ENCODE measurements around the gene CXCL11.
"Not testable (repeated sequence)": the region's sequence is repeated elsewhere in the genome, so short reads cannot be mapped to it uniquely, and the experiment has no call there.

The CXCL11 gene

DNA sequence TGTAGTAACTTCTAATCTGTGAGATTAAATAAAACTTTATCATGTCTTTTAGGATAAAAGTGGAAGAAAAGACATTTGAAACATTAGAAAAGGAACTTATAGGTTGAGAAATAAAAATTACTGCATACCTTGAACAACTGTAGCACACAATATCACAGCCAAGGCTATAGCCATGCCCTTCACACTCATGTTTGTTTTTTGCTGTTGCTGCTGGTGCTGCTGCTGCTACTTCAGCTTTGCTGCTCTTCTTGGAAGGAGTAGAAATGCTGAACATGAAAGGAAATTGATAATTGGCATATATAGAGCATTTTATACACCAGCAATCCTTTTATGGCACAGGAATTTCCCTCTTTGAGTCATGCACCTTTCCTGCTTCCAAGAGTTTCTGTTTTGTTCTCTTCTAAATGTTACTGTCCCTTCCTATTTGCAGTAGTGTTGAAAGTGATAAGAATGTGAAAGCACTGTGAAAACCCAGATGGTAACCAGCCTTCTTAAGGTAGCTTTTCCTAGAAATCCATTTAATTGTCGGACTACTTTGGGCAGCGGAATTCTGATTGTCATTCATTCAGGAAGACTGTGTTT lies at the start of gene CXCL11:
TSS of gene CXCL11 (minus strand) at position 272 of the 582 bp plus-strand sequence. CDS start at position 189, 83 bp downstream.
- DNase-seq, result no peak

DNA sequence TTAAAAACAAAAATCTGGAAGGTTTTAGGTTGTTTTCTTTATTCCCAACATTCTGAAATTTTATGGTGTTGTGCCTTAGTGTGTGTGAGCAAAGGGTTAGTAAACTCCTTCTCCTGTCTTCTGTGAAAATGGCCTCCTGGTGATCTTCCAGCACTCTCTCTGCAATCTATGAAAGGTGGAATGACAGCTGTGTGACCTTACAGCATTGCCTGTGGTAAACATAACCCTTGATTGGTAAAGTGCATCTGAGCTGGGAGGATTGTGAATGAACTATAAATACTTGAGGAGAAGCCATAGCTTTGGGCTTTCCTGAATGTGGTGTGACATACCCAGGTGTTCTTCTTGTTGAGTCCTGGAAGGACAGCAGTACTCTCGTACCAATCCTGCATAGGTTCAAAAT lies 48.7 kb upstream of the CXCL11 start:
- no peak for DNase-seq

DNA sequence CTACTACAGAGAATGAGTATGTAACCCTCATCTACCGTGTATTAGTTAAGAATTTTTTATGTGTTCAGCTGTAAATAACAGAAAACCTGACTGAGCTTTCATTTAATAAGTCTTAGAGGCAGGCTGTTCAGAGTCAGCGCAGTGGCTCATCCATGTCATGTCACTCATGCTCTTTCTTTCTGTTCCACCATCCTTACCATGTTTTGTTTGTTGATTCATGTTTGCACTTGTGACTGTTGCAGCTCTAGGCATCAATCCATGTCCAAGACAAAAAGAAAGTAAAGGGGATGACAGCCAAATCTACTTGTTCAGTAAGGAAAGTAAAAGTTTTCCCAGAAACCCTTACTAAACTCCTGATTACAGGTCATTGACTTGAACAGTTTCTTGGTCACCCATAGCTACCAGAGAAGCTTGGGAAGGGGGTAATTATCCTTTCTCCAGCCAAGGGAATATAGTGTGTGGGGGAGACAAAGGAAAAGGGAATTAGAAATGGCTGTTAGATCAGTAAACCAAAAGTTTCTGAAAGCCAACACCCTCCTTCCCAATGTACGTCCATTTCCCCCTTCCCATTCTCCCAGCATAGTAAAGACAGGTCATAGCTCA lies 47.6 kb upstream of the CXCL11 start:
- no peak for DNase-seq

DNA sequence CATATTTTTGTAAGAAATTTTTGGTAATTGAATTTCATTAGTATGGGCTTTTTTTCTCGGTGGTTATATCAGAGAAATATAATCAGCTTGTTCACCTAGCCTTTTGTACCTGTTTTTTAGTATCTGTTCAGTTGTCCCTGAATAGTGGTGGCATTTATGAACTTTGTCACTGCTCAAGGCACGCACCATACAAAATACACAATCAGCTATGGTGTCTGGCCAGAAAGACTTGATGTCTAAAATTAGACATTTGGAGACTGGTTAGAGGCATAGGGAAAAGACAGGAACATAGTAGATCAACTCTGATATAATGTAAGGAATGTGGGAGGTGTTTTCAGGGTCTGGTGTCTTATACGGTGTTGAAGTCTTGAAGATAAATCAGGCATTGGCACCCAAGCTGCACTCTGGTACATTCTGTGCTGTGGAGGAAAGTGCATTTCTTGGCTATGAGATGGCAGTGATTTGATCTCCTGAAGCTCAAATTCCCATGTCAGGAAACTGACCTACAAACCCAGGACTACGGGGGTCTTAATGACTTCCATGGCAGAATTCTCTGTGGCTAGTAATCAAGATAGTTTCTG lies 42.3 kb upstream of the CXCL11 start:
- no peak for DNase-seq

DNA sequence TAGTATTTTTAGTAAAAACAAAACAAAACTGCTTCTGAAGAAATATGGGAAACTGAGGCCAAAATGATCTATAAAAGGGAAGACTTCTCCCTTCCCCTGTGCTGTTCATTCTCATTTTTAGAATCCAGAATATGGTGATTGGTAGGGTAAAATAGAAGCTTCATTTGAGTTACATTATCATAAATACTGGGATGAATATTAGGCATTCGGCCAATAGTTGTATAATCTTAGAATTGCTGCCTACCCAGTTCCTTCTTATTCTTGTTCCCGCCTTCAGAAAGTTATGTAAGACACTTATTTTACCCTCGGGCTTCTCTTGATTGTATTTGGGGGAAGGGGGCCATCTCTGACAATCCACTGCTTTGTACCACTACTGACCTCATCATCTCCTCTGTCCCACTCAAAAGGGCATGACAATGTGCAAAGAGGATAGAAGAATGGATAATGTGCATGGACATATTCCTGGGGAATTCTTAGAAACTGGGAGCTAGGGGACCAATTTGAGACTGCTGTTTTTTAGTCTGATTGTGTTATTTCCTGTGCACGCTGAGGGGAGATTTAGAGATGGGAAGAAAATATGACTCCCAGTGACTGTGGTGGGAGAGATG lies 39.2 kb upstream of the CXCL11 start:
- no peak for DNase-seq

DNA sequence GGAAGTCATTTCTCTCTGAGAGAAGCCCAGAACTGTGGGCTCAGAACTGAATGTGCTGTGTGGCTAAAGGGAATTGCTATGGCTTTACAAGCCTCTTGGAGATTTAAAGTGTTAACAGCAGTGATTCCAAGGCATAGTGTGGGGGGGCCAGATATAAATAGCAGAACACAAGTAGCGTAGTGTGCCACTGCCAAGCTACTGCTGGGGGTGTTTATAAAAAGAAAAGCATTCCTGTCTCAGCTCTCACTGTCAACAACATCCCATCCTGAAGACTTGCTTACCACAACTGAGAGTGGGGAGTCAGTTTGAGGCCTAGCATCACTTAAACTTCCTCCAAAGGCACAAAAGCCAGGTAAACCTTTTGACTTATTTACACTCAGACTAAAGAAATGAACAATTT lies 38.6 kb upstream of the CXCL11 start, which contains the start of gene ART3:
TSS of gene ART3 (plus strand) at position 242 of the 400 bp plus-strand sequence. CDS start 1,181 bp downstream, outside the sequence.
- no peak for DNase-seq

DNA sequence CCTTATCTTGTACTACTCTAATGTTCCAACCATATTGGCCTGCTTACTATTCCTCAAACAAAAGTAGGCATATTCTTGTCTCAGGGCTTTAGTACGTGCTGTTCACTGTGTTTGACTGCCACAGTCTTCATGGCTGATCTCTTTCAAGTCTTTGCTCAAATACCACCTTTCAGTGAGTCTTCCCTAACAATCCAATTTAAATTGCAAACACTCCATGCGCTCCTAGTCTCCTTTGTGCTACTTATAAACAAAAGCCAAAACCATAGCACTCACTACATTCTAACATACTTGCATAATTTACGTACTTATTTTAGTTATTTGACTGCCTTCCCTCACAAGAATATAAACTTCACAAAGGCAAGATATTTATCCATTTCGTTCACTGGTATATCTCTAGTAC lies 36.9 kb upstream of the CXCL11 start:
- DNase-seq, result no peak

DNA sequence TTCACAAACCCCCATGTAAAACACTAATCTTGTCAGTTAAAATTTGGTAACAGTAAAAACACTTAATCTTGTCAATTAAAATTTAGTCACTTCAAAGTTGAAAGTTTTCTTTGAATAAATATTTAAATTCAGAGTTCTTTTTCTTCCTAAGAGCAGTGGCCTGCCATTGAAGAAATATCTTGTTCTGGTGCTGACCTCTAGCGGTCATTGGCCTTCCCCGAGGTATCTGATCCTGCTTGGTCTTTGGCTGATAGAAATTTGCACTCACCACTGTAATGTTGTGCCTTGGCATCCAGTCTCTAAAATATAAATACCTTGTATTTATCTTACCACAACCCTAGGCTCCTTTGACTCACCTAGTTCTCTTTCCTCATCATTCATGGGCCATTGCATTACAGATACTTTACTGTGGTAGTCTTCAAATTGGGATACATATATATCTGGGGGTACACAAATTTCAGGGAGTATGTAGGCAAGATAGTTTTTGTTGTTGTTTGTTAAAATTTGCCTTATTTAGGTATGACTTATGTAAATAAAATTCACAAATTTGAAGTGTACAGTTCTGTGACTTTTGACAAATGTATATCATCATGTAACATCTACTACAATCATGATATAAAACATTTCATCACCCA lies 31.9 kb upstream of the CXCL11 start:
- peak; percentile 80 for DNase-seq

DNA sequence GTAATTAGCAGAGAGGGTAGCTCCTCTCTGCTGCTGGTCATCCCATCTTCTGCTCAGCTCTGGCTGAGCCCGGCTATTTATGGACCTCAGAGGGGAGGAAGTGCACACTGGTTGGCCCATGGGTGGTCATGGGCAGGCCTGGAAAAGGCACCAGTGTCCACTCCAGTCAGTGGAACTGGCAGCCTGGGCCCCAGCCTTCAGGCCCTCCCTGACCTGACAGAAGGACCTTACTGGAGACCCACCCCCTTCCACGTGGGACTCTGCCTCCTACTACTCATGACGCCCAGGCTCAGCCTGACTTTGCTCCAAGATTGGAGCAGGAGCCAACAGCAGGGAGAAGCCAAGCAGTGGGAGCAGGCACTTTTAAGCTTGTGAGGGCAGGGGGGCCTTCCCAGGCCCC lies 30.7 kb upstream of the CXCL11 start:
- no peak for DNase-seq

DNA sequence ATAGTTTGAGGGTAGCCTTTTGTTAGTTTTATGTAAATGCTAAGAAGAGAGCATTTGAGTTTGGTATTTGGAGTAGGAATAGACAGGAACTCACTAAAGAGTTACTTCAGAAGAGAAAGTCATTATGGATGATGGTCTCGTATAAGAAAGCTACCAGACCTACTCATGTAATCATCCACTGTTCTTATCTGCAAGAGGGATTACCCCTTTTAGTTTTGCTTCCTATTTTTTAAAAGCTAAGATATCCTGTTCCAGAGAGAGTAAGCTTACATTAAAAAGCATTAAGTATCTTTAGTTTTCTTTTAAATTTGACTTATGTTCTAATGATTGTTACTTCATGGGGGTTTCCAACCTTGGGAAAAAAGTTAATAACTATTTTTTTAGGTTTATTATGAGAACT lies 26.1 kb upstream of the CXCL11 start:
- DNase-seq, result no peak

DNA sequence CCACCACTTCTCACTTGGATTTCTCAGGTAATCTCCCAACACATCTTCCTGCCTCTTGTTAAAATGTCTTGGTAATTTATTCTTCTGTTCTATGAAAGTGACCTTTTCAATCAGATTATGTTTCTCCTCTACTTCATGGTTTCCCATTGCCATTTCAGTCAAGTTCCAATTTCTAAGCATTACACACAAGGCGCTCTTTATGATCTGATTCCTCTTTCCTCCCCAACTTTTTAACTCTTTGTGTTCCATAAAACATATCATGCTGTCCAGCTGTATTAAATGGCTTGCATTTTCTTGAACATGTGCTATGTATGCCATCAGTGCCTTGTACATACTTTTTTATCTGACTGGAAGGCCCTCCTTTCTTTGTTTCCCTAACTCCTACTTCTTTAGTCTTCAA lies 25.6 kb upstream of the CXCL11 start:
- no peak for DNase-seq

DNA sequence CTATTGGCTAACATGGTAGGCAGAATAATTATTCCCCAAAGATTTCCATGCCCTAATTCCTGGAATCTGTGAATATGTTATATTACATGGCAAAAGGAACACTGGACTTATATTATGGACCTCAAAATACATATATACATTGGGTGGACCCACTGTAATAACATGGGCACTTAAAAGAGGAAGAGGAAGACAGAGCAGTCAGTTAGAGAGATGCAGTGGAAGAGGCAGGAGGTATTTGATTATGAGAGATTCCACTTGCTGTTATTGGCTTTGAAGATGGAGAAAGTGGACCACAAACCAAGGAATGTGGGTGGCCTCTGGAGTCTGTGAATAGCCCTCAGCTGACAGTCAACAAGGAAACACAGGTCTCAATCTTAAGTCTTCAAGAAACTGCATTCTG lies 24.6 kb upstream of the CXCL11 start:
- no peak for DNase-seq

DNA sequence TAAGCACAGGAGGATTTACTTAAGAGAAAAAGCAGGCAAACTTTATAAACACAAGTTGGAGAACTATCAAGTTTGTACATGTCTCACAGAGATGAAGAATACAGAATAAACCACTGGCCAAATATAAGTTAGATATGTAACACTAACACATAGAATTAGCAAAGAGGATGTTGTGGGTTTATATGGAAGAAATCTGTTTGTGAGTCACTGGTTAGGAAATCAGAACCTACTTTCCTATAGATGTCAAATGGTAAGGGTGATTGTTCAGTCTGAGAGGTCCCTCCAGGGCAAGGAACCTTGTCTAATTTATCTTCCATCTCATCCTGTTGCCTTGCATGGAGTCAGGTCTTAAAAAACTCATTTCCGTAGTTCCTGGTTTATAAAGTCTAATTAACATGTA lies 23.9 kb upstream of the CXCL11 start:
- no peak for DNase-seq

DNA sequence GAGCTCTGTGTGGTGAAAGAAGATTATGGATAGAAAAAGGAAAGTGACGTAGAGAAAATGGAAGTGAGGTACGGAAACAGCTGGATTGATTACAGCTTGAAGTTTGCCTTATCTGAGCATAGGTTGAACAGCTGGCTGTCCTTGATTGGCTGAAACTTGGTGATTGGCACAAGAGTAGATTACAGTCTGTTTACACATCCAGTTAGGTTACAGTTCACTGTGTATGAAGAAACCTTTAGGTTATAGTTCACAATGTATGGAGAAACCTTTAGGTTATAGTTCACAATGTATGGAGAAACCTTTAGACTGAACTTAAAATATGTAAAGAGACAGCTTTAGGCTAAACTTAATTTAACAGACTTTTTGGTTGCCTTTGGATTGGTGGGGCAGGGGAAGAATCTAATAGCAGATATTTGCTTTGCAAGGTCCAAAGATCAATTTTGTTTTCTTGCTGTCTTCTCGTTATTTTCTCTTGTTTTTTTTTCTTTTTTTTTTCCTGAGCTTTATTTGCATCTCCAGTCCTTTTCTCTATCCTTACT lies 23.1 kb upstream of the CXCL11 start:
- DNase-seq, result no peak

DNA sequence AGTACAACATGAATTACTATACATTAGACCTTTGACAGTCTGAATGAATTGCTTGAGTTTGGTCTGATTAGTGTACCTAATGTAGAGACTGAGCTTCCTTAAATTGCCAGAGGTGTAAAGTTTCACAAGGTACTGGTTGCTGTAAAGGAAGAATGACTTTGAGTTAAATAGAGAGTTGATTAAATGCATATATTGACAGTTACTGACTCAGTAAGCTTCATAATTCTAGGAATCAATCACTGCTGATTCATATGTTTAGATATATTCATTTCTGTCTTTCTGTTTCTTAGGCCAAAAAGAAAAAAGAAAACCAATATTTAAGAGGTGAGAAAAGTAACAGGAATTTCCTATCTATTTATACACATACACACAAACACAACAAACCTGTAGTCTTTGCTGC lies 22.4 kb upstream of the CXCL11 start:
- DNase-seq, result no peak

DNA sequence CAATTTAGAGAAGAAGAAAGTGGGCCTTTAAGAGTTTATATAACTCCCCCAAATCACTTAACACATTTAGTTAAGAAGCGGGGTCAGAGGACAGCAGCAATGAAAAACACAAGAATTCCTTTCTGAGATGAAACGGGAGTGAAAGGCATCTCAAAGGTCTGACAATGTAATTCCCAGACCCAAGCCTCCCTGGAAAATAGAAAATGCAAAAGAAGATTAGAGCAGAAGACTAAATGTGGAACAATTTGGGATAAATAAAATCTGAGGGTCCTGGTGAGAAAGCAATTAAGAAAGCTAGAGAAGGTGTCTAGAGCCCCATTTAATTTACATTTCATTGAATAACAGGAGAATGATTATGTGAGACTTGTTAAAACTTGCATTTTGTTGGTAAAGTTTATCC lies 19.6 kb upstream of the CXCL11 start:
- DNase-seq, result no peak

DNA sequence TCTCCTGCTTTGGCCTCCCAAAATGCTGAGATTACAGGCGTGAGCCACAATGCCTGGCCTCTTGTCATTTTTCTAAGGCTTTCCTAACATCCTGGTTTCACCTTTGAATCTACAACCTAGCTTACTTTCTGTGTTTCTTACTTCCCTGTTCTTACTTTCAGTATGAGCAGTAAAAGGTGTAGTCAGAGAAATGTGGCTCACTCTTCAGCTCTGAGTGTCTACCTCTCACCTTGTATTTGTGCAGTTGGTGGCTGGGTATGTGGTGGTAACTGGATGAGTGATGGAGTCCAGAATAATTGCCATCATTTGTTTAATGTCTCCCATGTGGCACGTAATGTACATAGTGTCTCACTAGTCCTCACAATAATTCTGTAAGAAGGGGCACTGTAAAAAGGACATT lies 19.1 kb upstream of the CXCL11 start:
- no peak for DNase-seq

DNA sequence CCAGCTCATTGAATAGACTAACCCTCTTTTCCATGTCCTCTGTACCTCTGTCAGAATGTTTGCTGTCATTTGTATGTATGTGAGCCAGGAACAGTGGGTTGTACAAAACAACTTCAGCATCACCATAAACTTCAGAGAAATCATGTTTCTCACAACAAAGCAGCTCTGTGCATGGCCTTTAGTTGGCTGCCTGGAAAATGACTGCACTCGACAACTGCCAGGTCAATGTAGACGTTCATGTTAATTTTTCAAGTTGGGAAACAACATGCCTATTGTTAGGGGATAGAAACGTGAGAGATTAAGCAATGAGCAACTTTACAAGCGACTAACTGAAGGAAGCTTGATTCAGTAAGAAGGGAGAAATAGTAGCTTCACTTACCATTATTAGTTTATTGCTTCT lies 17.9 kb upstream of the CXCL11 start:
- DNase-seq, result no peak

DNA sequence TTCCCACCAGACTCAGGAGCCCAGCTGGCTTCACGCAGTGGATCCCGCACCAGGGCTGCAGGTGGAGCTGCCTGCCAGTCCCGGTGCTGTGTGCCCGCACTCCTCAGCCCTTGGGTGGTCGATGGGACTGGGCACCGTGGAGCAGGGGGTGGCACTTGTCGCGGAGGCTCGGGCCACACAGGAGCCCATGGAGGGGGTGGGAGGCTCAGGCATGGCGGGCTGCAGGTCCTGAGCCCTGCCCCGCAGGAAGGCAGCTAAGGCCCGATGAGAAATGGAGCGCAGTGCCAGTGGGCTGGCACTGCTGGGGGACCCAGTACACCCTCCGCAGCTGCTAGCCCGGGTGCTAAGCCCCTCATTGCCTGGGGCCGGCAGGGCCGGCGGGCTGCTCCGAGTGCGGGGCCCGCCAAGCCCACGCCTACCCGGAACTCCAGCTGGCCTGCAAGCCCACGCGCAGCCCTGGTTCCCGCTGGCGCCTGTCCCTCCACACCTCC lies 14.7 kb upstream of the CXCL11 start:
- not testable (repeated sequence) for DNase-seq

DNA sequence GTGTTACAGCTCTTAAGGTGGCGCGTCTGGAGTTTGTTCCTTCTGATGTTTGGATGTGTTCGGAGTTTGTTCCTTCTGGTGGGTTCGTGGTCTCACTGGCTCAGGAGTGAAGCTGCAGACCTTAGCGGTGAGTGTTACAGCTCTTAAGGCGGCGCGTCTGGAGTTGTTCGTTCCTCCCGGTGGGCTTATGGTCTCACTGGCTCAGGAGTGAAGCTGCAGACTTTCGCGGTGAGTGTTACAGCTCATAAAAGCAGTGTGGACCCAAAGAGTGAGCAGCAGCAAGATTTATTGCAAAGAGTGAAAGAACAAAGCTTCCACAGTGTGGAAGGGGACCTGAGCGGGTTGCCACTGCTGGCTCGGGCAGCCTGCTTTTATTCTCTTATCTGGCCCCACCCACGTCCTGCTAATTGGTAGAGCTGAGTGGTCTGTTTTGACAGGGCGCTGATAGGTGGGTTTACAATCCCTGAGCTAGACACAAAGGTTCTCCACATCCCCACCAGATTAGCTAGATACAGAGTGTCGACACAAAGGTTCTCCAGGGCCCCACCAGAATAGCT lies 14.1 kb upstream of the CXCL11 start:
- not testable (repeated sequence) for DNase-seq

DNA sequence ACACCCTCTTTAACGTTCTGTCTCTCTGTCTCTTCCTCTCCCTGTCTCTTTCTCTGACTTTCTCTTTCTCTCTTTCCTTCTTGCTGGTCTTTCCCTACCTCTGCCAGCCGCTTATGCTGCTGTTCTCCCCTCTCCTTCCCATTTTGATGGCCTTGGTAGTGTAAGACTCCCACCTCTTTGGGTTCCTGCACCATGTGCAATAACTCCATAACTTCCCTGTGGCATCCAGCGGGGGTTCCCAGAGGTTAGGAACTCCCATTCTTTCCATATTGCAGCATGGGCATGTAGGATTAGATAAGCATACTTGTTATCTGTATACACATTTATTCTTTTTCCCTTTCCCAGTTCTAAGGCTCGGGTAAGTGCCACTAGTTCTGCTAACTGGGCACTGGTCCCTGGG lies 8.8 kb upstream of the CXCL11 start:
- not testable (repeated sequence) for DNase-seq

DNA sequence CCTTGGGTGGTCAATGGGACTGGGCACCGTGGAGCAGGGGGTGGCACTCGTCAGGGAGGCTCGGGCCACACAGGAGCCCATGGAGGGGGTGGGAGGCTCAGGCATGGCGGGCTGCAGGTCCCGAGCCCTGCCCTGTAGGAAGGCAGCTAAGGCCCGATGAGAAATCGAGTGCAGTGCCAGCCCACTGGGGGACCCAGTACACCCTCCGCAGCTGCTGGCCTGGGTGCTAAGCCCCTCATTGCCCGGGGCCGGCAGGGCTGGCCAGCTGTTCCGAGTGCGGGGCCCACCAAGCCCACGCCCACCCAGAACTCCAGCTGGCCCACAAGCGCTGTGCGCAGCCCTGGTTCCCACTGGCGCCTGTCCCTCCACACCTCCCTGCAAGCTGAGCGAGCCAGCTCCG lies 7.4 kb upstream of the CXCL11 start:
- not testable (repeated sequence) for DNase-seq
